ENCODE data around the gene NEO1. TPM values are rescaled to one million over a fixed set of nuclear protein-coding genes. Genes with fewer than 3 reads are reported as not detected.

The NEO1 gene
- total and polyA plus RNA-seq, 2 of the 13 experiments (the other 11 are each of a cell fraction or from before 2014, with no cell fraction given) = 8.4 to 11.0 TPM

DNA sequence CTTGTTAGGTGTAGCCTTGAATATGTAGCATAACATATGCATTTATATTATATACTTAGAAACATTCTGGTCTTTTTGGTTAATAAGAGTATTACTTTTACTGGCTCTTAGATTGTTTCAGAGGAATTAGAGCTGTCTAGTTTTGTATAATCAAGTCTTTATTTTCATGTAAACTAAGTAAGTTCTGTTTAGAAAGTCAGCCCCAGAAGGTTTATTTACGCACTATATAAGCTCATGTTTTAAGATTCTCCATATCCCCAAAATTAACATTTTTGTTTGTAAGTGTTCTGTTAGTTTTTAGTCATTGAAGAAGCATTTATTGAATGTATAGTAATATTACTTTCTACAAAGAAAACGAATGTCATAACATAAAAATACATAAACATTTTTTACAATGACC lies 158.4 kb downstream of the NEO1 start (continued):
- TF ChIP-seq AKNA (CRISPR knock-in tag; IDR thresholded peaks at IDR 0.05; ENCODE audit: borderline replicate concordance) = no peak
- TF ChIP-seq MIXL1 (CRISPR knock-in tag; IDR thresholded peaks at IDR 0.05) = no peak
- no peak for TF ChIP-seq BHLHE40 (IDR thresholded peaks at IDR 0.05; ENCODE audit: low read length)
- no peak for TF ChIP-seq SMAD1 (CRISPR knock-in tag; IDR thresholded peaks at IDR 0.05; ENCODE audit: borderline replicate concordance, low read depth)

- 30% methylated on average over 1 of the region's 1 CpG for WGBS (ENCODE audit: low lambda C conversion rate)
- FAIRE-seq (no peak), DNase-seq (ENCODE audit: low spot score) (no peak), ATAC-seq (no peak)
- H3K4me2 ChIP-seq (ENCODE audit: low read depth, low read length) = no peak overlapping the region
- H3K27me3 ChIP-seq (ENCODE audit: control insufficient read depth in 1 of 2, insufficient read depth in 2 of 2, low read length in 2 of 2) = no peaks in the 10 kb centered on the region
- H3K79me2 ChIP-seq (ENCODE audit: insufficient read depth, low read length) = no peaks in the 10 kb centered on the region
- no peaks in the 10 kb centered on the region for H3K9me3 ChIP-seq (ENCODE audit: low read length)
- intact Hi-C loops (cut with micrococcal nuclease; ENCODE audit: unreplicated experiment) = no loop called here
- H4K20me1 ChIP-seq (ENCODE audit: insufficient read depth, low read length) = no peaks in the 10 kb centered on the region
- BruUV-seq (replicated peaks) = no TSS peak
- POLR2A ChIA-PET = no interaction called here
- H2AFZ ChIP-seq (ENCODE audit: low read length) = no peak overlapping the region
- in situ Hi-C loops (cut with HindIII; ENCODE audit: extremely low pct_ligation_motif_present, low pct_unique_long_range_greater_than_20kb) = no loop called here
- CTCF ChIA-PET (ENCODE audit: low intra/inter-chr PET ratio, low total read pairs) = no interaction called here
- H3K36me3 ChIP-seq (replicated peaks in 1 of 2; ENCODE audit: control insufficient read depth in 1 of 2, insufficient read depth in 2 of 2, low read length in 2 of 2) = no peaks in the 10 kb centered on the region
- no peak overlapping the region for H3K9ac ChIP-seq (ENCODE audit: insufficient read depth, low read depth, low read length)
- no peak overlapping the region for H3K27ac ChIP-seq (ENCODE audit: extremely low read length, insufficient read depth, low read length)
- H3K4me3 ChIP-seq (replicated peaks in 1 of 3; ENCODE audit: insufficient read depth in 1 of 3, low read depth in 2 of 3, low read length in 3 of 3) = no peak overlapping the region
- H3K4me1 ChIP-seq (ENCODE audit: insufficient read depth, low read length) = no peaks in the 10 kb centered on the region
- TF ChIP-seq GATAD1 (CRISPR knock-in tag; IDR thresholded peaks at IDR 0.05) = no peak
- TF ChIP-seq MTA3 (CRISPR knock-in tag; IDR thresholded peaks at IDR 0.05) = no peak
- no peak for TF ChIP-seq YEATS4 (CRISPR knock-in tag; IDR thresholded peaks at IDR 0.05; ENCODE audit: borderline replicate concordance)
- TF ChIP-seq ZBTB38 (CRISPR knock-in tag; IDR thresholded peaks at IDR 0.05) = no peak
- TF ChIP-seq, protein P1, sequence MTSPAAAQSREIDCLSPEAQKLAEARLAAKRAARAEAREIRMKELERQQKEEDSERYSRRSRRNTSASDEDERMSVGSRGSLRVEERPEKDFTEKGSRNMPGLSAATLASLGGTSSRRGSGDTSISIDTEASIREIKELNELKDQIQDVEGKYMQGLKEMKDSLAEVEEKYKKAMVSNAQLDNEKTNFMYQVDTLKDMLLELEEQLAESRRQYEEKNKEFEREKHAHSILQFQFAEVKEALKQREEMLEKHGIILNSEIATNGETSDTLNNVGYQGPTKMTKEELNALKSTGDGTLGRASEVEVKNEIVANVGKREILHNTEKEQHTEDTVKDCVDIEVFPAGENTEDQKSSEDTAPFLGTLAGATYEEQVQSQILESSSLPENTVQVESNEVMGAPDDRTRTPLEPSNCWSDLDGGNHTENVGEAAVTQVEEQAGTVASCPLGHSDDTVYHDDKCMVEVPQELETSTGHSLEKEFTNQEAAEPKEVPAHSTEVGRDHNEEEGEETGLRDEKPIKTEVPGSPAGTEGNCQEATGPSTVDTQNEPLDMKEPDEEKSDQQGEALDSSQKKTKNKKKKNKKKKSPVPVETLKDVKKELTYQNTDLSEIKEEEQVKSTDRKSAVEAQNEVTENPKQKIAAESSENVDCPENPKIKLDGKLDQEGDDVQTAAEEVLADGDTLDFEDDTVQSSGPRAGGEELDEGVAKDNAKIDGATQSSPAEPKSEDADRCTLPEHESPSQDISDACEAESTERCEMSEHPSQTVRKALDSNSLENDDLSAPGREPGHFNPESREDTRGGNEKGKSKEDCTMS (CRISPR knock-in tag; conservative IDR thresholded peaks at IDR 0.05) = no peak
Observed at GRCh38 chr15:73212424-73212823, 160.2 kb downstream of the NEO1 start.
